Ovary (tissue), 10 donors: ENCODE measurements around the gene P3H2. TPM values are rescaled to one million over a fixed set of nuclear protein-coding genes. Genes with fewer than 3 reads are reported as not detected.

Source experiments
- DNase-seq, 5 donors: peaks; one replicate each; pipeline ENCODE4 v3.0.0-alpha.2; 2019 to 2020
- H3K27ac ChIP-seq, 2 donors: fragments of 200-600 bp; one replicate each; pipeline versions ENCODE4 v1.5.1 to v1.8.0; 2019 to 2022
- H3K27me3 ChIP-seq: fragments of 200-600 bp; one replicate; pipeline ENCODE4 v1.8.0; 2022
- H3K36me3 ChIP-seq: fragments of 200-600 bp; sonication (generic); one replicate; pipeline ENCODE4 v1.5.1; 2019
- H3K4me1 ChIP-seq: one replicate; pipeline ENCODE4 v1.8.1; 2013; ENCODE audit warnings: mild to moderate bottlenecking, moderate library complexity; ENCODE audit not compliant: insufficient read depth
- H3K4me3 ChIP-seq: fragments of 200-600 bp; sonication (generic); one replicate; pipeline ENCODE4 v1.5.1; 2017
- H3K9me3 ChIP-seq, 2 donors: fragments of 200-600 bp in 1 of 2; sonication (generic) in 1 of 2; one replicate each; pipeline versions ENCODE4 v1.5.1 to v1.8.1; 2013 to 2019; ENCODE audit warnings: mild to moderate bottlenecking in 1 of 2, moderate library complexity in 1 of 2
- CTCF ChIP-seq, 3 donors: fragments of 450-650 bp in 2 of 3; fragments of 200-600 bp in 1 of 3; IDR thresholded peaks; one replicate each; pipeline versions ENCODE4 v1.5.1 to v1.8.0; 2016 to 2022; ENCODE audit warnings: antibody characterized with exemption in 3 of 3, mild to moderate bottlenecking in 1 of 3
- EP300 ChIP-seq: sonication (generic); formaldehyde crosslinking; IDR thresholded peaks from one replicate; pipeline ENCODE4 v1.6.1; 2017; ENCODE audit warnings: antibody characterized with exemption
- POLR2A ChIP-seq: fragments of 450-650 bp; IDR thresholded peaks from one replicate; pipeline ENCODE4 v1.6.1; 2017; ENCODE audit warnings: antibody characterized with exemption, mild to moderate bottlenecking, moderate library complexity
- WGBS, 3 donors: extraction: QIAGEN DNeasy Blood & Tissue Kit in 1 of 3; methylation state at CpG; one replicate each; pipeline versions ENCODE4 v1.1.5 to v1.1.7; 2013 to 2017; 5-methylcytosine and 5-hydroxymethylcytosine counted together
- intact Hi-C, 4 donors: fragments of 100-400 bp; cut with DNase I; formaldehyde crosslinking; loops; one replicate each; pipeline versions ENCODE4 v1.11.0 to v1.15.1; 2022 to 2023
- long read RNA-seq, 3 donors: library from polyadenylated mRNA in 2 of 3; unstranded in 2 of 3; transcript quantifications; one replicate each; pipeline ENCODE4 v2.0.0 and lab custom pipeline, GENCODE V29; 2021 to 2026
- polyA plus RNA-seq, 2 donors: library from polyadenylated mRNA; stranded (reverse); fragments of 200-250 nt in 1 of 2; fragments of 350-450 nt in 1 of 2; fragmentation: Illumina TruSeq in 1 of 2; extraction: RNeasy Lipid Tissue Mini Kit (QIAGEN cat#74804) in 1 of 2; gene quantifications; one replicate each; pipeline ENCODE4 v1.2.3, GENCODE V29; 2013 to 2014
- total RNA-seq, 7 donors: library from RNA; depleted of rRNA in 2 of 7; stranded (reverse); fragments of >200 nt in 2 of 7; fragmentation: NEBNext Ultra II Directional in 3 of 7; extraction: Animal tissue kit (Norgen Biotek cat#: 25700) in 3 of 7; gene quantifications; one replicate each; pipeline versions ENCODE4 v1.1.0 to v1.2.4, GENCODE V29; 2016 to 2023
- donor health status: DM: no; HTN: no; CAD: no; lungs with moderate emphysema.
- donor health status: DM: no; HTN: no; CAD: no.
- donor health status: Bipolar disorder and iron deficiency.
- donor health status: DM: yes; HTN: yes; CAD: no.
- donor health status: DM: no; HTN: no; CAD: no.
- donor health status: DM: yes; HTN: yes; CAD: no.

P3H2 gene
- total RNA-seq (10 to 100 TPM; 10.6 to 36.2 (median 22.8) TPM), polyA plus RNA-seq (100 to 1,000 TPM in 1 of 2 donors, 10 to 100 TPM in 1; 19.6 to 359 TPM)
- long read RNA-seq, donor 1, transcript P3H2-201 (15 exons, 3,509 nt), result major isoform, 5 of 6 reads
- long read RNA-seq, donor 1, partial matches to known transcripts, result 1 of 6 reads
- long read RNA-seq, donor 1, other reads (novel, unspliced or antisense), result 0 of 6 reads
- long read RNA-seq, donor 2, transcript P3H2-201 (15 exons, 3,509 nt), result major isoform, 16 of 17 reads
- long read RNA-seq, donor 2, partial matches to known transcripts, result 0 of 17 reads
- long read RNA-seq, donor 2, other reads (novel, unspliced or antisense), result 0 of 17 reads
- long read RNA-seq, donor 3, transcript P3H2-201 (15 exons, 3,509 nt), result major isoform, 71 of 77 reads
- long read RNA-seq, donor 3, partial matches to known transcripts, result 1 of 77 reads
- long read RNA-seq, donor 3, other reads (novel, unspliced or antisense), result 4 of 77 reads

GRCh38 chr3:190120269-190121060 lies at the start of gene P3H2:
Gene P3H2, minus strand, starts transcription at chr3:190120897. Its CDS starts 166 bp downstream, at chr3:190120731.
- Histone ChIP-seq H3K27me3 (no peaks in the 10 kb centered on the region), H3K9me3 (no peaks in the 10 kb centered on the region), H3K36me3 (no peaks in the 10 kb centered on the region), H3K27ac (peak within 1 kb of the TSS; percentile 73 to 85), H3K4me1 (peaks cover 8% of the 10 kb centered on the region), H3K4me3 (peak within 1 kb of the TSS; percentile 75)
- TF ChIP-seq CTCF (IDR thresholded peaks at IDR 0.05) (peak in 2 of 3 donors; percentile 54 to 67), POLR2A (no peak)
- 0 to 1% (median 0%) methylated on average over 74 to 100 of the region's 100 CpGs for WGBS, 3 donors
- intact Hi-C loops, result loop anchor here in 3 of 4 donors (2.0 to 10.0 kb wide), 5 partner anchors 74 to 156 kb away; no protein-coding TSS in a partner anchor
- peak; percentile 84 to 91 (median 88) for DNase-seq

- intact Hi-C loops, result no loop called here
- Histone ChIP-seq H3K27me3 (no peaks in the 10 kb centered on the region), H3K9me3 (no peaks in the 10 kb centered on the region), H3K36me3 (no peaks in the 10 kb centered on the region), H3K27ac (no peak overlapping the region), H3K4me3 (no peak overlapping the region), H3K4me1 (no peaks in the 10 kb centered on the region)
- 55 to 77% (median 67%) methylated on average over 2 of the region's 2 CpGs for WGBS, 3 donors
- no peak for DNase-seq
- TF ChIP-seq POLR2A, result no peak
- TF ChIP-seq CTCF (IDR thresholded peaks at IDR 0.05), result no peak
- TF ChIP-seq EP300, result no peak
Measured at GRCh38 chr3:190169877-190170276, 49.2 kb upstream of the P3H2 start.

DNA sequence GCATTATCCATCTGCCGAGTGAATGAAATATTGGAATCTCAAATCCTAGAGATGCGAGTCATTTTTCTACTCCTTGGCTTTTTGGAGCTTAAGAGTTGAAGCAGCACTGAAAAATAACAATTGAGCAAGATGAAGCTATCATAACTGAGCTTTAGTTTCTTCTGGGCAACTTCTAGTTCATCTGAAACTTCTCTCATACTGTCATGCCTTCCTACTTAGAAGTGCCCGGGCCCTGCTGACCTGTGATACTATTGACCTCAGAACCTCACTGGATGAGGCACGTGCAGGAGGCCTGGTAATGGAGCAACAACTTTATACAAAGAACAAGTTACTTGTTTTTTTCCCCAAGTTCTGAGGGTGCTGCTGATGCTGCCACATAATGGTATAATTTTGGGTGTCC lies 48.5 kb upstream of the P3H2 start:
- 81 to 82% (median 81%) methylated on average over 4 of the region's 4 CpGs for WGBS, 3 donors
- no peaks in the 10 kb centered on the region for H3K4me1 ChIP-seq
- no peak for TF ChIP-seq CTCF (IDR thresholded peaks at IDR 0.05)
- TF ChIP-seq EP300, result no peak
- no peak for TF ChIP-seq POLR2A
- no peak overlapping the region for H3K4me3 ChIP-seq
- no peak overlapping the region for H3K27ac ChIP-seq
- no peak for DNase-seq
- no peaks in the 10 kb centered on the region for H3K27me3 ChIP-seq
- intact Hi-C loops, result no loop called here
- H3K36me3 ChIP-seq, result no peaks in the 10 kb centered on the region
- H3K9me3 ChIP-seq, result no peaks in the 10 kb centered on the region

DNA sequence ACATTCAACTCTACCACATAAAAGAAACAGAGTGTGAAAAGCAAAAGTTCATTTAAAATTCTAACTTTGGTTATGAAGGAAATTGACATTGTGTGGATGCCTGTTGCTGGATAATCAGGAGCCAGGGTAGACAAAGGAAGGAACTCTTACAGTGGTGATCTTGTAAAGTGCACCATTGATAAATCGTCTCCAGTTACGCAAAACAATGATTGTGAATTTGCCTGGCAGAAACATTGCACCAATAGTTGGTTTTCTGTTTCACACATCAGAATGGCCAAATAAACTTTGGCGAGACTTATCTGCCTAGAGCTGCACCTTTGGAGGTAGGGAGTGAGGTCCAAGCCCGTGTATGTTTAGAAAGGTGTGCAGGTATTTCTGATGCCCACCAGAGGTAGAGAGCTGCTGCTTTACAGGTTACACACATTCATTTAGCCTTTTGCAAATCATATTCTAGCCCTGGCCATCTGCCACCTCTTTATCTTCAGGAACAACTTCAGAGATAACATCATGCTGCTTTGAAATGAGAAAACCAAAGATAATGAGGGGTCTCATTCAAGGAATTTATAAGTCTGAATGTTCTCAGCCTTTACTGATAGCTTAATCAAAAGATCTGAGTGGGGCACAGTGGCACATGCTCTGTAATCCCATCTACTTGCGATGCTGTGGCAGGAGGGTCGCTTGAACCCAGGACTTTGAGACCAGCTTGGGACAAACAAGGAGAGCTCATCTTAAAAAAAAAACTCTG lies 47.4 kb upstream of the P3H2 start:
- no peak overlapping the region for H3K4me3 ChIP-seq
- no peak for DNase-seq
- H3K36me3 ChIP-seq, result no peaks in the 10 kb centered on the region
- 82 to 89% (median 88%) methylated on average over 6 of the region's 6 CpGs for WGBS, 3 donors
- no peak overlapping the region for H3K27ac ChIP-seq
- H3K9me3 ChIP-seq, result no peaks in the 10 kb centered on the region
- intact Hi-C loops, result no loop called here
- no peaks in the 10 kb centered on the region for H3K4me1 ChIP-seq
- H3K27me3 ChIP-seq, result no peaks in the 10 kb centered on the region
- TF ChIP-seq CTCF (IDR thresholded peaks at IDR 0.05) (no peak), EP300 (no peak)
